ENCODE results near the gene GPBAR1. TPM values are rescaled to one million over a fixed set of nuclear protein-coding genes. Genes with fewer than 3 reads are reported as not detected.

The GPBAR1 gene
- total RNA-seq, 1 experiment from 2014 or later: 0.29 TPM

DNA sequence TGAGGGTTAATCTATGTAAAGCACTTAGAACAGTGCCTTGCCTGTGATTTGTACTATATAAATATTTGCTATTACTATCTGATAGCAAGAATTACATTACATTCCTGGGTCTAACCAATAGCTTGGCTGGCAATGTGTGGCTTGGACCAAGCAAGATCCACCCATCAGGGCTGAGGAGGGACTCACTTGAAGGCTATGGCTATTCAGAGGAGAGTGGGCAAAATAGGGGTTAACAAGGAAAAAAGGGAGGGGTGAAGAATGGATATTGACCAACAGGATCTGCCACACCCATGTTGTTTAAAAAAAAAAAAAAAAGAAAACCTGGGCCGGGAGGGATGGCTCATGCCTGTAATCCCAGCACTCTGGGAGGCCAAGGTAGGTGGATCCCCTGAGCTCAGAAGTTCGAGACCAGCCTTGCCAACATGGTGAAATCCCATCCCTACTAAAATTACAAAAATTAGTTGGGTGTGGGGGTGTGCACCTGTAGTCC lies 51.5 kb downstream of the GPBAR1 start:
- no peaks in the 10 kb centered on the region for H3K36me3 ChIP-seq (ENCODE audit: control insufficient read depth, insufficient read depth, low read length)
- no TSS peak for BruUV-seq (replicated peaks)
- no peaks in the 10 kb centered on the region for H3K27me3 ChIP-seq (replicated peaks; ENCODE audit: control insufficient read depth, insufficient read depth, low read length)
- H3K27ac Mint-ChIP-seq (ENCODE audit: unreplicated experiment): peak overlapping the region; percentile 87
- H3K4me3 Mint-ChIP-seq (ENCODE audit: unreplicated experiment): peak overlapping the region; percentile 56
- peaks cover 11% of the 10 kb centered on the region for H3K36me3 Mint-ChIP-seq (ENCODE audit: insufficient read depth, unreplicated experiment)
- peaks cover 9% of the 10 kb centered on the region for H3K9me3 Mint-ChIP-seq (ENCODE audit: unreplicated experiment)
- H3K4me3 ChIP-seq (ENCODE audit: low read depth, low read length): no peak overlapping the region
- ChIA-PET CTCF (interaction anchor here (0.6 to 2.2 kb wide), 8 partner anchors 10 to 136 kb away, joined by 3 to 15 read pairs (median 4); partner anchors contain the start of genes CATIP and TMBIM1), POLR2A (interaction anchor here (0.6 to 1.1 kb wide), 8 partner anchors 10 to 85 kb away, joined by 3 to 17 read pairs (median 4); no protein-coding TSS in a partner anchor)
- no peaks in the 10 kb centered on the region for H3K27me3 Mint-ChIP-seq (ENCODE audit: insufficient read depth, unreplicated experiment)
- DNase-seq: peak; percentile 91 to 96
- TF ChIP-seq, protein P1, sequence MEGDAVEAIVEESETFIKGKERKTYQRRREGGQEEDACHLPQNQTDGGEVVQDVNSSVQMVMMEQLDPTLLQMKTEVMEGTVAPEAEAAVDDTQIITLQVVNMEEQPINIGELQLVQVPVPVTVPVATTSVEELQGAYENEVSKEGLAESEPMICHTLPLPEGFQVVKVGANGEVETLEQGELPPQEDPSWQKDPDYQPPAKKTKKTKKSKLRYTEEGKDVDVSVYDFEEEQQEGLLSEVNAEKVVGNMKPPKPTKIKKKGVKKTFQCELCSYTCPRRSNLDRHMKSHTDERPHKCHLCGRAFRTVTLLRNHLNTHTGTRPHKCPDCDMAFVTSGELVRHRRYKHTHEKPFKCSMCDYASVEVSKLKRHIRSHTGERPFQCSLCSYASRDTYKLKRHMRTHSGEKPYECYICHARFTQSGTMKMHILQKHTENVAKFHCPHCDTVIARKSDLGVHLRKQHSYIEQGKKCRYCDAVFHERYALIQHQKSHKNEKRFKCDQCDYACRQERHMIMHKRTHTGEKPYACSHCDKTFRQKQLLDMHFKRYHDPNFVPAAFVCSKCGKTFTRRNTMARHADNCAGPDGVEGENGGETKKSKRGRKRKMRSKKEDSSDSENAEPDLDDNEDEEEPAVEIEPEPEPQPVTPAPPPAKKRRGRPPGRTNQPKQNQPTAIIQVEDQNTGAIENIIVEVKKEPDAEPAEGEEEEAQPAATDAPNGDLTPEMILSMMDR (IDR thresholded peaks at IDR 0.05; ENCODE audit: insufficient read depth in 1 of 2, low read depth in 1 of 2, low read length in 1 of 2, severe bottlenecking in 1 of 2, unreplicated experiment in 1 of 2): no peak
- peaks cover 55% of the 10 kb centered on the region for H3K4me1 ChIP-seq
- intact Hi-C loops (cut with micrococcal nuclease; ENCODE audit: unreplicated experiment): loop anchor here (1.0 kb wide), 4 partner anchors 11 to 84 kb away; no protein-coding TSS in a partner anchor
- no peaks in the 10 kb centered on the region for H3K9me3 ChIP-seq
- H3K4me1 Mint-ChIP-seq (ENCODE audit: low read depth, unreplicated experiment): peaks cover 32% of the 10 kb centered on the region

DNA sequence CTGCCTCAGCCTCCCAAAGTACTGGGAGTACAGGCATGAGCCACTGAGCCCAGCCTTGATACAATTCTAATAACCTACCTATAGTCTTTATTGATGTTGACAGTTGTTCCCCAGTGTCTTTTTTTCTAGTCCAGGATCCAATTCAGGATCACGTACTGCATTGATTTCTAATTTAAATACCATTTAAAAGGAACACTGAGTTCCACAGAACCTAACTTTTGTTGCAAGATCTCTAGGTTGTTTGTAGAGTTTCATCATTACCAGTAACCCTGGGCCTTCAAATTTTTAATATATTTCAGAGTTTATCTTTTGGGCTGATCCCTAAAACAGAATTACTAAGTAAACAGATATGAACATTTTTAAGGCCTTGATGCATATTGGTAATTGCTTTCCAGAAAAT lies 52.5 kb downstream of the GPBAR1 start:
- no peaks in the 10 kb centered on the region for H3K27me3 ChIP-seq (replicated peaks; ENCODE audit: control insufficient read depth, insufficient read depth, low read length)
- intact Hi-C loops (cut with micrococcal nuclease; ENCODE audit: unreplicated experiment): no loop called here
- H3K36me3 ChIP-seq (ENCODE audit: control insufficient read depth, insufficient read depth, low read length): no peaks in the 10 kb centered on the region
- POLR2A ChIA-PET: no interaction called here
- Mint-ChIP-seq H3K27ac (ENCODE audit: unreplicated experiment) (no peak overlapping the region), H3K36me3 (ENCODE audit: insufficient read depth, unreplicated experiment) (peaks cover 11% of the 10 kb centered on the region), H3K9me3 (ENCODE audit: unreplicated experiment) (peaks cover 9% of the 10 kb centered on the region), H3K4me1 (ENCODE audit: low read depth, unreplicated experiment) (peaks cover 29% of the 10 kb centered on the region), H3K27me3 (ENCODE audit: insufficient read depth, unreplicated experiment) (no peaks in the 10 kb centered on the region), H3K4me3 (ENCODE audit: unreplicated experiment) (no peak overlapping the region)
- H3K9me3 ChIP-seq: no peaks in the 10 kb centered on the region
- TF ChIP-seq, protein P1 (IDR thresholded peaks at IDR 0.05; ENCODE audit: insufficient read depth in 1 of 2, low read depth in 1 of 2, low read length in 1 of 2, severe bottlenecking in 1 of 2, unreplicated experiment in 1 of 2): no peak
- DNase-seq: no peak
- no TSS peak for BruUV-seq (replicated peaks)
- H3K4me3 ChIP-seq (ENCODE audit: low read depth, low read length): no peak overlapping the region
- H3K4me1 ChIP-seq: peaks cover 54% of the 10 kb centered on the region
- CTCF ChIA-PET: no interaction called here

Small RNA genes lying within 50 kb of the gene (microRNA-seq; reads per million reads assigned to microRNA genes)
- 3.9 reads per million, percentile 25 among the genes with 10 or more reads in this experiment for gene MIR6513

Other genes with a start within 250 kb of the GPBAR1 start
- not detected in 2 replicates for gene RUFY4, start 191.8 kb upstream of the GPBAR1 start, total RNA-seq (2022)
- gene CXCR2, start 135.0 kb upstream of the GPBAR1 start, total RNA-seq (2022): not detected in 2 replicates
- gene CXCR1, start 94.1 kb upstream of the GPBAR1 start, total RNA-seq (2022): not detected in 2 replicates
- 284 and 290 TPM in 2 replicates for gene ARPC2, start 43.8 kb upstream of the GPBAR1 start, total RNA-seq (2022)
- gene AAMP, start 9.1 kb downstream of the GPBAR1 start, total RNA-seq (2022): 118 and 125 TPM in 2 replicates
- 39.2 and 42.9 TPM in 2 replicates for gene PNKD, start 9.5 kb downstream of the GPBAR1 start, total RNA-seq (2022)
- 168 and 175 TPM in 2 replicates for gene TMBIM1, start 31.5 kb downstream of the GPBAR1 start, total RNA-seq (2022)
- 0.54 TPM in 1 of 2 replicates, not detected in the other for gene CATIP, start 95.8 kb downstream of the GPBAR1 start, total RNA-seq (2022)
- gene SLC11A1, start 121.3 kb downstream of the GPBAR1 start, total RNA-seq (2022): 0.12 and 0.32 TPM in 2 replicates
- 103 and 104 TPM in 2 replicates for gene CTDSP1, start 138.9 kb downstream of the GPBAR1 start, total RNA-seq (2022)
- 401 and 448 TPM in 2 replicates for gene VIL1, start 158.1 kb downstream of the GPBAR1 start, total RNA-seq (2022)